GM18502 (cell line): ENCODE data around the gene CSF1R.

Source experiments
- ATAC-seq: cut with Tn5 transposase; IDR thresholded peaks from one replicate; pipeline ENCODE4 v1.9.1; 2021; ENCODE audit warnings: mild to moderate bottlenecking; ENCODE audit not compliant: unreplicated experiment, poor library complexity

CSF1R gene

GRCh38 chr5:150085950-150086715 lies at the start of gene CSF1R:
CSF1R (minus strand) TSS chr5:150086554; CDS start chr5:150086427, 127 bp downstream.
- no peak for ATAC-seq

DNA sequence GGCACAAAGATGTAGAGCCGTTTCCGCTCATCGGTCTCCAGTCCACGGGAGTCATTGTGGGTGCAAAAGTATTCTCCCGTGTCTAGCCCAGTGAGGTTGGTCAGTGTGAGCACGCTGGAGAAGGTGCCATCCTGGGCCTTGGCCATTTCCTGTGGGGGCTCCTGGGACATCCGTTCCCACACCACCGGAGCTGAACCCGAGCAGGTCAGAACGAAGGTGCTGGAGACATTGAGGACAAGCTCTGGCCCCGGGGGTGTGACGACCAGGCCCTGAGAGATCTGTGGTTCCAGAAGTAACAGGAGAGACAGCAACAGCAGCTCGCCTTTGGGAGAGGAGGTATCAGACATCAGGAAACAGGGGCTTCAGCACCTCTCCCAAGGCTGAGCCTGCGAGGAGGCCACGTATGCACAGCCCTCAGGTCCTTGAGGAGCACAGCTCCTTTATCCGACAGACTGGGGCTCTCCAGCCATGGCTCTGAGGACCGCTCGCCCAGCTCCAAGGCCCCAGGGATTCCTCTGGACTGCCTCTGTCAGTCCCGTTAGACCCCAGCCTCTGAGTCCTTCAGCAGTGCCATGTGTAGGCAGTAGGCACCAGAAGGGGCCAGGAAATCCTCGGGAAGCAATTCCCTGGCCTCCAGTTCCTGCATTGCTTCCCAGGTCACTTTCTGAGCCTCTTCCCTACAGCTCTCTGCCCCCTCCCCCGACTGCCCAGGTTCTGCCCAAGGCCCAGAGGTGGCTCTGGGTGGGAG lies 49.4 kb upstream of the CSF1R start:
- ATAC-seq: no peak

GRCh38 chr5:150134198-150134588 lies 47.8 kb upstream of the CSF1R start:
- ATAC-seq: no peak

GRCh38 chr5:150133581-150134197 lies 47.3 kb upstream of the CSF1R start:
- no peak for ATAC-seq

DNA sequence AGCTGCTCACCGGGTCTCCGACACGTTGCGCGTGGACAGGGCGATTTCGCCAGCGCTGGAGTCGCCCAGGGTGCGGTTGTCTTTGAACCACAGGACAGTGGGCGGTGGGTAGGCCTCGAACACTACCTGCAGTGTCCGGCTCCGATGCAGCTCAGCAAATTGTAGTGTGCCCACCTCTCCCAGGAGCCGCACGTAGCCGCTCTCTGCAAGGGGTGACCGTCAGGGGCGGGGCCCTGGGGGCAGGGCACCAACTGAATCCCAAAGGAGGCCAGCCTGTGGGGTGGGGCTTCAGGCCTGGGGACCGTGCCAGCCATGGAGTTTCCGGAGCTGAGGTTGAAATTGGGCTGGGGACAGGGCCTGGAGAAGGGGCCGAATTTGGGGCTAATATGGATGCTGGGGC lies 46.4 kb upstream of the CSF1R start:
- no peak for ATAC-seq

- no peak for ATAC-seq
Measured at GRCh38 chr5:150131978-150132694, 45.8 kb upstream of the CSF1R start.

- ATAC-seq: no peak
Measured at GRCh38 chr5:150131461-150131860, 45.1 kb upstream of the CSF1R start.

DNA sequence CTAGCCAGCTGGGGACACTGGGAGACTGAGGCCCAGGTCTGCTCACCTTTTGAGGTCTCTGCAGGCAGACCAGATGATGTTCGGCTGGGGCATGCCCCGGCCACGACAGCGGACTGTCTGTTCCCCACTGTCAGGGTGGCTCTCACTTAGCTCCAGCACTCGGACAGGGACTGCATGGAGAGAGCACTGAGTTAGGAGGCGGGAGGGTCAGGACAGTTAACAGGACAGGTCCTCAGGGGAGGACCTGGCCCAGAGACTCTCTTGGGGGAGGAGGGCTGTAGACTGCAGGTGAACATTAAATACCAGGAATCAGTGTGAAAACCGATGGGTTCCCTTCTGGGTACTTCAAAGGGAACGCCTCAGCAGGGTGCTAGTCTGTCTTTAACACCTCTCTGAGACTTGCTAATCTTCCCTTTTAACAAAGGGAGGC lies 44.2 kb upstream of the CSF1R start:
- ATAC-seq: no peak

- ATAC-seq: no peak
Measured at GRCh38 chr5:150129813-150130492, 43.6 kb upstream of the CSF1R start.

- no peak for ATAC-seq
Measured at GRCh38 chr5:150129454-150129812, 43.1 kb upstream of the CSF1R start.

DNA sequence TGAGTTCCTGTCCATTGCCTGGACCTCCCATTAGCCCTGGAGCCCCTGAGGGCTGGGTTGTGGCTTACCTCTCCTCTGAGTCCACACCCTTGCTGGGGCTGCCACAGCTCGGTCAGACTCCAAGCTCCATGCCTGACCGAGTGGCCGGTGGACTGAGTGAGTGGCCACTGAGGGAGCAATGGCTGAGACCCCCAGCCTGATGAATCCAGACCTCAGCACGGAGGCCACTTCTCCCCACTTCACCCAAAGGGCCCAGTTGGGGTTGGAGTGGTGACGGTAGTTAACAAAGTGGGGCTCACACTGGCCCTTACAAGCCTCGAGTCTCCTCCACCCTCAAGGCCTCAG lies 40.5 kb upstream of the CSF1R start:
- ATAC-seq: no peak

GRCh38 chr5:150126199-150126920 lies 40.0 kb upstream of the CSF1R start:
- ATAC-seq: no peak

DNA sequence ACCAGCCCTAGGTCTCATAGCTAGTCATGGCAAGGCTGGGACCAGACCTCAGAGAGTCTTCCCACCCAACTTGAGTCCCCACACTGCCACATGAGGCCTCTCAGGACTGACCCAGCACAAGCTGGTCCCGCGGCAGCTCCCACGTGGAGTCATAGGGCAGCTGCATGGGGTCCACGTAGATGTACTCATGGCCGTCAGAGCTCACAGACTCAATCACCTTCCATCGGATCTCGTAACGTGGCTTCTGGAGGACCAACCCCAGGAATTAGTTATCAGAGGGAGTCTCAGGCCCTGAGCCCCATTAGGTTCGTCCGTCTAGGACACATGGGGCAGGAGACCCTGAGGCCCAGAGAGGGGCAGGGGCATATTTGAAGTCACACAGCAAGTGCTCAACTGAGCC lies 39.0 kb upstream of the CSF1R start:
- no peak for ATAC-seq

DNA sequence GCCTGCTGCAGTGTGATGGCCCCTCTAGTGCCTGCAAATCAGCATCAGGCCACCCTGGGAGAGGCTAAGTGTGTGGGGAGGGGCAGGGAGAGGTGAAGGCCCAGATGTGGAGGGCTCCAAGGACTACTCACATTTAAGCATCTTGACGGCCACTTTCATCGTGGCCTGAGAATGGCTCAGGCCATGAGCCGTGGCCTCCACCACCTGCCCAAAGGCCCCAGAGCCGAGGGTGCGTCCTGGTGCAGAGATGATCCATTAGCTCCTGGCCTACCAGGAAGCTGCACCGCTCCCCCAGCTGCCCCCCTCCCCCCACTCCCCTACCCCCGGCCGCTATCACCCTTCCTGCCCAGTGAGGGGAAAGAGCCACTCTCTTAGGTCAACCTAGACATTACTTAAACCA lies 38.2 kb upstream of the CSF1R start:
- ATAC-seq: no peak

- no peak for ATAC-seq
Measured at GRCh38 chr5:150124111-150124557, 37.8 kb upstream of the CSF1R start.

DNA sequence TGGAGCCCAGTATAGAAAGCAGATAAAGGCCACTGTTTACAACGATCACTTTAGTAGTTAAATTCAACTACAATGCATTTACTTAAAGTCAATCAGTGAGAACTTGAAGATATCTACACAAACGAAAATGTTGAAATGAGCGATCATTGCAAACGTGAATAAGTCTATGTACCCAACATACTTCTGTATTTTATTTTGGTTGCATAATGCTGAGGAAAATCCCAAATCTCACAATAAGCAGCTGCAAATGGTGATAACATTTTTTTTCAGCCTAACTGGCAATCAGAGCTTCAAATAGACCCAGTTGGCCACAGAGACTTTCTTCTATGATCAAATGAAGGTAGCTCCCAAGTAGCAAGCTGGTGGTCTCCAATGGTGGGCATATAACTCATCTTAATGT lies 37.2 kb upstream of the CSF1R start:
- ATAC-seq: no peak

DNA sequence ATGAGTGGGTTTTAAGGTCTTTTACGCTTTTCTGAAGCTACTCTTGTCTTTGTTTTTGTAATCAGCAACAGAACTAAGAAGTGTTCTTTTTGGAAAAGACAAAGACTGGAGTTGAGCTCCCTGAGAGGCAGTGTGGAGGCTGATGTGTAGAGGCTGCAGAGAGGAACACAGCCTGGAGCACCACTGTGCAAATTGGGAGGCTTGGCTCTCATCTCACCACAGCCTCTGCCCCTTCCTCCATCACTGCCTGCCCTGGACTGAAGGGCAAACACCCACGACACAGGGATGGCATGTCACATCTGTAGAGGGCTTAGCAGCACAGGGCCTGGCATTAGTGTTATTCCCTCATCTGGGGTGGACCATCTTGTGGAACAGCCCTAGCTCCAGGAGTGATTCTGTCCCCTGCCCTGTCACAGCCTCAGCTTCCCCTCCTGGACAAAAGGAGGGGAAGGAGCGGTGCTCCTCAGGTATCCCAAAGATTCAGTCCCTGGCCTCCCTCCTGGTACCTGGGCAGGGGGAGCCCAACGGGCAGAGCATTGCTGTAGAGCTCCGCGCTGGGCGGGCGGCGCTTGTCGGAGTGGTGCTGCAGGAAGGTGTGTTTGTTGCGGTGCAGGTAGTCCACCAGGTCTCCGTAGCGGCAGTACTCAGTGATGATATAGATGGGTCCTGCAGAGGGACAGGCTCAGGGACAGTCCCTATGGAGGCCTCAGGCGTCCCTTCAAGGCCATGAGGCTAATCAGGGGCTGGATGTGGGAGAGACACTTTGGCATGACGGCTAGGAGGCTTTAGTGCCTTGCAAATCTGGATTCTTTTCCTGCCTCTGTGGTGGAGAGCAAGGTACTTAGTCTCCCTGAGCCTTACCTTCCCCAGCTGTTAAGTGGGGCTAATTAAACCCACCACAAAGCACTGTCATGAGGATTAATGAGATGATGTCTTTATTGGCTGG lies 36.5 kb upstream of the CSF1R start:
- no peak for ATAC-seq

DNA sequence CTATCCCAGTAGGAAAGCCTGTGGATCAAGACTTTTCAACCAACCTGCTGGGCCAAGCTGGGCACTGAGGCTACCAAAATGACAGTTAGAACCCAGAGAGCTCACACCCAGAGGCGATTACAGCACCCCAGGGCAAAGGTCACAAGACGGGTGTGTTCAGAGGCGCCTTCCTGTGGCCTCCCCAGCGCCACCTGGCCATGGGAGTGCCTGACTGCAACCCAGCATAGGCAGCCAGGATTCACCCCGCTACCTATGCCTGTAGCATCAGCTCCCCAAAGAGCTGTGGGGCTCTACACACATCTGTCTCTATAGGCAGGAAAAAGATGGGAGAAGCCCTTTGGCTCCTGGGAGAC lies 35.8 kb upstream of the CSF1R start:
- ATAC-seq: peak; percentile 90
